Non-pigmented ciliary epithelial cell (primary cell): Measurements from ENCODE around the gene RUNX3.
A peak's percentile ranks its signal among the peaks of the same experiment; 100 is the strongest.

ENCODE experiments used
- DNase-seq: peaks from one replicate; pipeline ENCODE4 v3.0.0-alpha.2; 2010; ENCODE audit warnings: low read depth

RUNX3 gene

DNA sequence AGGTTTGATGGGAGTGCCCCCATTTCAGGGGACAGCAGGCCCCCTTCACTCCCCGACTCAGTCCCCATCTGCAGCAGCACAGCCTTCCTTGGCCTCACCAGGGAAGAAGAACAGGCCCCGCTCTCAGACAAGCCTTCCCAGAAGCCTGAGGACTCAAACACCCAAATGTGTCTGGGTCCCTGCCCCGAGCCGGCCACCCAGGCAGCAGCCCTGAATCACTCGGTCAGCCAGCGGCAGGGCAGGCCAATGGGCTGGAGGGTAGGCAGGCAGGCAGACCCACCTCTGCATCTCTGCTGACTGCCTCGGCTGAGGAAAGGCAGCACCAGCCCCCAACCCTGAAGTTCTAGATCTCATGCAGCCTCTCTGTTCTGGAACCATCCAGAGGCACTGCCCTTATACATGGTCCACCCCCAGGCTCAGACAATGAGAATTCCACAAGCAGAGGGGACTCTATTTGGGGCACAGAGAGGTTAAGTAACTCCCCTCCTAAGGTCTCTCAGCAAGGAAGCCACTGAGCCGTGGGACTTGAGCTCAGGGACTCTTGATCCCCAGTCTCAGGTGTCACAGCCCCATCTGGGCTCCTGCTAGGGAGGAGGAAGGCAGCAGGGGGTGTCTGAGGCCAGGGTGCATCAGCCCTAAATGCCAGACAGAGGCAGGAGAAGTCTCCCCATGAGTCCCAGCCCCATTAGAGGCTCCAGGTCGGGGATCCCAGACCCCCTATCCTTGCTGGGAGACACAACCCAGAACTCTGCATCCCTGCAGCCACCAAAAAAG lies 33.2 kb upstream of the RUNX3 start:
- DNase-seq, result no peak

- DNase-seq, result no peak
These were observed 32.1 kb upstream of the RUNX3 start for GRCh38 chr1:24961961-24962861.

DNA sequence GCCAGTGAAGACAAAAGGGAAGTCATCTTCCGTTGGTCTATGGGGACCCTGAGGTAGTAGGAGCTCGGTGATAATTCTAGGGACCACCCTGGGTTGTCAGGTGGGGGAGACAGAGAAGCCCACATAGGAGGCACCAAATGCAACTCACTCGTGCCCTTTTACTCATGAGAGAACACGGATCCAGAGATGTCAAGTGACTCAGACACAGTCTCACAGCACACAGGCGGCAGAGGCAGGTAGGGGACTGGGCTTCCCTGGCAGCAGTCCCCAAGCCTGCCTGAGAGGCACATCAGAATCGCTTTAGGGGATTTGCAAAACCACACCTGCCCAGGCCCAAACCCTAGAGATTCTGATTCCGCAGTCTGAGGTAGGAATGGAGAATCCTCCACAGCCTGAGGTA lies 31.3 kb upstream of the RUNX3 start:
- DNase-seq, result no peak

DNA sequence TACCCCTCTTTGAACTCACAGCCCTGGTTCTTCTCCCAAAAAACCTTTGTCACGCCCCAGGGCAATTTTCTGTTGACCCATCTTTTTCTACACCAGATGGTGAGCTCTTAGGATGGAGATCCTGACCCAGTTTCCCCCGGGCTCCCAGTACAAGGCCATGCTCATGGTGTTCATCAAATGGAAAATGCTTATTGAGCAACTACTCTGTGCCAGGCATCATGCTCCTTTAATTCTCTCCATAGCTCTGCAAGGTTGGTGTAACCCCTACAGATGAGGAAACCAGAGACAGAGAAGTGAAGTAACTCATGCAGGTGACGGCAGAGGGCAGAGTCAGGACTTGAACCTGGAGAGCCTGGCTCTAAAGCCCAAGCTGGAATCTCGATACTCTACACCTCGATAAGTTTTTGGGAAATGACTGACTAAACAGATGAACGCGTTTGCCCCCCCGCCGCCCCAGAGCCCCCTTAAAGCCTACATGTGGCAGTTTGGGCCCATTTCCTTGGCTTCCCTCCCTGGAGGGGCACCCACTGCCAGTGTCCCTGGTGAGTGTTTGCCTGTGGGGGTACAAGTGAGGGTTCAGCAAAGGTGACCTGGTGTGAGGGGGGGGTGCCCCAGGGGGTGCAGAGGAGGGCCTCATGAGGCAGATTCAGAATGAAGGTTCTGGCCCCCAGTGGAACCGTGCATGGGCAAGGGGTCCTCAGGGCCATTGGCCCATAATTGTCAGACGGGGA lies 30.2 kb upstream of the RUNX3 start:
- DNase-seq, result no peak

DNA sequence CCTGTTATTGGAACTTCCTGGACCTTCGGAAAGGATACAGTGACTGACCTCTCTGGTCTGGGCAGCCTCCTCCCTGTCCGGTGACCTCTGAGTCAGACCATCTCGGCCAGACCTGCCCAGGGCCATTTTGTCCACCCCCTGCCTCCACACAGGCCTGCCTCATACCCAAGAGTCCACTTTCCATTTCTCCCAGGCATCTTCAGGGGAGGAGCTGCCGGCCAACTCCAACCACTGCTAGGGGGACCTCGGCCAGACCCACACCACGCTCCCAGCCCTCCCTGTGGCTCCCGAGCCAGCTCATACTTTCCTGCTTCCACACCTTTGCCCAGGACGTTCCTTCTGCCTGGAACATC lies 29.5 kb upstream of the RUNX3 start:
- no peak for DNase-seq

DNA sequence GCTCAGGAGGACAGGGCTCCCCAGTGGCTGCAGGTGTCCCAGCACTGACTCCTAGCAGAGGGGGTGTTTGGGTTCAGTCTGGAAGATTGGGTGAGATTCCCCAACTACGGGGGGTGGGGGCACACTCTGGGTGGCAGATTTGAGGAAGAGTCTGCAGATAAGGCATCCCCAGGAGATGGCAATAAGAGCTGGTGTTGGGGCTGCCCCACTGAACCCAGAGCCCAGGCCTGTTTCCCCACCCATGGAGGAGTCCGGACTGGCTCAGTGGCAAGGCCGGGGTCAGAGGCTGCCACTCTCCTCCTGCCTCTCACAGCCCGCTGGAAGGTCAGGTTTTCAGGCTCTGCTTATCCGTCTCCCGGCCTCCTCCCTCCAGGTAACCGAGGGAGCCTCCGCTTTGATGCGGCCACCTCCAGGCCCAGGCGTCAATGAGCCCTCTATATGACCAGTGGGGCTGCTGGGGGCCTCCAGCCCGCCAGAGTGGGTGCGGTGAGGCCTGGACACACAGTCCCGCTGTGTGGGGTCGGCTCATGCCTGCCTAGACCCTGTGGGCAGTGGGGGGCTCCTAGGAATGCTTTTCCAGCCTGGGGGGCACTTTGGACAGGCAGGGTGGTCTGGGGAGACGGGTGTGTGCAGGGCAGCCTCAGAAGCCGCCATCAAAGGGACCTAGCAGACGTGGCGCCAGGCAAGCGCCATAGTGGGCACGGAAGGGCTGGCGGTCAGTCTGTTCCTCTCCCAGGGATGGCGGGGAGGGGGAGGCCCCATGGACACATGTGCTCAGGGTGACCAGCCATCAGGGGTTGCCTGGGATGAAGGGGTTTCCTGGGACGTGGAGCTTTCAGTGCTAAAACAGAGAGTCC lies 28.9 kb upstream of the RUNX3 start:
- no peak for DNase-seq

DNA sequence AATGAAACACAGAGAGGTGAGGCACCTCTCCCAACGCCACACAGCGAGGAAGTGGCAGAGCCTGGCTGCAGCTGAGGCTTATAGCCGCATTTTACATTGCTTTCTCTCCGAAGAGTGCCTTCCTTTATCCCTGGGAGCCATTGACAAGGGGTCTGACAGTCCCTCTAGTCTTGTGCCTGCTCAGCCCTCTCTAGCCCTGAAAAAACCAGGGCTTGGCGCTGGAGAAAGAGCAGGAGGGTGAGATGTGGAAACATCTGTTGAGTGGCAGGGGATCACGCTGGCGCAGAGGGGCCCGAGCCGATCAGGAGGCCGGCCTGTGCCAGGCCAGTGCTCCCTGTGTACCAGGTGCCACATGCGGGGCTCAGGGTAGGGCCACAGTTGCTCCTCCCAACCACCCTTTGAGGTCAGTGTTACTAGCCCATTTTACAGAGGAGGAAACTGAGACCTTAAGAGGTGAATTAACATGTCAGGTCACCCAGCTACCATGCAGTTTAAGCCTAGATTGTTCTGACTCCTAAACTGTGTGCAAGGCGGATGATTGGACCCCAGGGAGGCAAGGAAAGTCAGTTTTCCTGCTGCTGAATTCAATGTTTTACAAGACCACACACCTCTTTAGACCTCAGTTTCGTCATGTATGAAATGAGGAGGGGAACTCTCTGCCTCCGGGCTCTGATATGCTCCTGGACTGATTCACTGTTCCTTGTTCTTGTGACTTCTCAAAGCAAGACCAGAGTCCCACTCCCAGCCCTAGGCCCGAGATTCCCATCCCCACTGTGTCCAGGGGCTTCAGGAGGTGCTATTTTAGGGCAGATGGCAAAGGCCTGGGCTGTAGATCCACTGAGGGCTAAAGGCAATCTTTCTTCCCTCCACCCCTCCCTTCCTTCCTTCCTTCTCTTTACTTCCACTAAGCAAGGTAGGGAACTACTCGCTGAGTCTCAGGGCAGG lies 28.0 kb upstream of the RUNX3 start:
- no peak for DNase-seq

- DNase-seq, result no peak
These were observed 27.1 kb upstream of the RUNX3 start for GRCh38 chr1:24957016-24957807.

GRCh38 chr1:24955779-24956365 lies 25.8 kb upstream of the RUNX3 start:
- DNase-seq, result no peak

- peak; percentile 32 for DNase-seq
These were observed 25.1 kb upstream of the RUNX3 start for GRCh38 chr1:24955161-24955560.

GRCh38 chr1:24954631-24955030 lies 24.6 kb upstream of the RUNX3 start:
- DNase-seq, result no peak

GRCh38 chr1:24954022-24954421 lies 23.9 kb upstream of the RUNX3 start:
- DNase-seq, result no peak

DNA sequence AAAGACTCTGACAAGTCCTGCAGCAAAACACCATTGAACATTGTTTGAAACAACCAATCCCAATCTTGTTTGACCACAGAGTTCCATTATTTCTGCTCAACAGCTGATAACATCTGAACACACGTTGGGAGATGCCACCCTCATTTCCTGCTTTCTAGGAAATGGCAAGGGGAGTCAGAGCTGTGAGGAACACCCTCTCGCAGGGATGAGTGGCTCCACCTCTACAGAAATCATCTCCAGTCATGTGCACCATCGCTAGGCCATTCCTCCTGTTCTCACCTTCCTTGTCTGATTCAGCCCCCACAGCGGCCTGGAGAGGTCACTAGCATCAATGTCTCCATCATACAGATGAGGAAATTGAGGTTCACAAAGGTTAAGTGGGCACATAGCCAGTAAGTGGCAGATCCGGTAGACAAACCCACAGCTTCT lies 22.4 kb upstream of the RUNX3 start:
- no peak for DNase-seq

- DNase-seq, result no peak
These were observed 21.8 kb upstream of the RUNX3 start for GRCh38 chr1:24951810-24952412.

GRCh38 chr1:24951337-24951736 lies 21.3 kb upstream of the RUNX3 start:
- no peak for DNase-seq

DNA sequence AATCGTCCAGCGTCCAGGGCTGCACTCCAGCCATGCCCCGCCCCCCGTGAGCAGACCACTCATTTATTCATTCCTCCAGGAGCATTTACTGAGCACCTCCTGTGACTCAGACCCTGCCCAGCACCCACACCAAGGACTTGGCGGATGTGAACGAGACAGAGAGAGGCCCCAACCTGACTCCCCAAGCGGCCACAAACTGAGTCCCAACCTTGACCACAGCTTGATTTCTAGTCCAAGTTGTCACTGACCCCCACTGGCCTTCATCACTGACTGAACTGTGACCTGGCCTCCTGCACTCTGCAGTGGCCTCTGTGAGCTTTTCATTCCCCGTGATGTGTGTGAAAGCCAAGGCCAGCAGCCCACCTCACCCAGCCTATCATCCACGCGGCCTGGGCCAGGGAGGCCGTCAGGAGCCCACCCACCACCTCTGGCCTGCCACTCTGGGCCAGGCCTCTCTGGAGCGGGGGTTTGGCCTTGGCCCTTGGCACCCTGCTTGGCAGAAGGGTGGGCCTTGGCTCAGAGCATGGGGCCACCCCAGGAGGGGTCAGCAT lies 19.3 kb upstream of the RUNX3 start:
- peak; percentile 24 for DNase-seq

DNA sequence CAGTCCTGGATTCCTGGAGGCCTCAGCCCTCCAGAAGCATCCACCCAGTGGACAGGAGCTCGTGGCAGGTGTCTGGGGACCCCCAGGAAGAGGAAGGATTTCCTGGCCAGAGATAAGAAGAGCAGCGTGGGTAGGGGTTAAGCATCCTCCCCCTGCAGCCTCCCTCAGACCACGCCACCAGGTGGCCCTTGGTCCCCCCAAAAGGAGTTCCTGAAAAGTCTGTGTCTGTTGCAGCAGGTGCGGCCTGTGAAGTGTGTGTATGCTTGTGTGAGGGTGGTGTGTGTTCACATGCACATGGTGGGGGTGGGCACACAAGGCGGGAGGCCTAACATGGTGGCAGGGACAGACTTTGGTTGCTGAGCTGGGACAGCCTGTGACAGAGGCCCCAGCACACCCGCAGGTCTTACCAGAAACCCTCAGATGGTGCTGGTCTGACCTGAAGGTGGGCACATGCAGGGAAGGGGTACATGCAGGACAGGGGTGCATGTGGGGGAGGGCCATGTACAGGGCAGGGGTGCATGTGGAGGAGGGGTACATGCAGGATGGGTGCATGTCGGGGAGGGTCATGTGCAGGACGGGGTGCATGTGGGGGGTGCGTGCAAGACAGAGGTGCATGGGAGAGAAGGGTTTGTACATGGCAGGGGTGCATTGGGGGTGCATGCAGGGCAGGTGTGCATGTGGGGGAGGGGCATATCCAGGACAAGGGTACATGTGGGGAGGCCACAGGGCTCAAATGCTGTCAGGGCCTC lies 18.2 kb upstream of the RUNX3 start:
- no peak for DNase-seq
